ENCODE results near the gene CRYBG2.
"Not testable (repeated sequence)": the region's sequence is repeated elsewhere in the genome, so short reads cannot be mapped to it uniquely, and the experiment has no call there.

CRYBG2 gene

GRCh38 chr1:26353976-26354820, at the start of gene CRYBG2:
CRYBG2 (minus strand) TSS chr1:26354130; CDS start chr1:26346657, 7,473 bp downstream.
- DNase-seq, result no peak

GRCh38 chr1:26403656-26404055, 49.7 kb upstream of the CRYBG2 start:
- DNase-seq, result no peak

- no peak for DNase-seq
Observed at GRCh38 chr1:26401891-26402290, 48.0 kb upstream of the CRYBG2 start.

- DNase-seq, result no peak
Observed at GRCh38 chr1:26399034-26399433, 45.1 kb upstream of the CRYBG2 start.

- DNase-seq, result no peak
Observed at GRCh38 chr1:26395754-26396153, 41.8 kb upstream of the CRYBG2 start.

- peak; percentile 42 for DNase-seq
Observed at GRCh38 chr1:26391450-26391849, 37.5 kb upstream of the CRYBG2 start.

GRCh38 chr1:26389604-26390247, 35.8 kb upstream of the CRYBG2 start:
- DNase-seq, result no peak

GRCh38 chr1:26388791-26389445, 35.0 kb upstream of the CRYBG2 start:
- no peak for DNase-seq

GRCh38 chr1:26387447-26387846, 33.5 kb upstream of the CRYBG2 start:
- DNase-seq, result no peak

- not testable (repeated sequence) for DNase-seq
Observed at GRCh38 chr1:26385063-26385462, 31.1 kb upstream of the CRYBG2 start.

- no peak for DNase-seq
Observed at GRCh38 chr1:26384076-26384475, 30.1 kb upstream of the CRYBG2 start.

GRCh38 chr1:26378879-26379251, 24.9 kb upstream of the CRYBG2 start:
- DNase-seq, result no peak

GRCh38 chr1:26378088-26378878, 24.4 kb upstream of the CRYBG2 start:
- peak; percentile 81 for DNase-seq

GRCh38 chr1:26376050-26376449, 22.1 kb upstream of the CRYBG2 start:
- DNase-seq, result no peak

GRCh38 chr1:26375081-26375480, 21.2 kb upstream of the CRYBG2 start:
- no peak for DNase-seq

- DNase-seq, result not testable (repeated sequence)
Observed at GRCh38 chr1:26374361-26374760, 20.4 kb upstream of the CRYBG2 start.

GRCh38 chr1:26373789-26374188, 19.9 kb upstream of the CRYBG2 start:
- no peak for DNase-seq

GRCh38 chr1:26373281-26373680, 19.4 kb upstream of the CRYBG2 start:
- DNase-seq, result peak; percentile 9

GRCh38 chr1:26372611-26373010, 18.7 kb upstream of the CRYBG2 start, which contains the start of gene ZNF683:
ZNF683 (minus strand) TSS chr1:26372750; CDS start chr1:26368571, 4,179 bp downstream.
- not testable (repeated sequence) for DNase-seq

- DNase-seq, result no peak
Observed at GRCh38 chr1:26372039-26372438, 18.1 kb upstream of the CRYBG2 start.

GRCh38 chr1:26370591-26371382, 16.9 kb upstream of the CRYBG2 start:
- no peak for DNase-seq

GRCh38 chr1:26368486-26368885, 14.6 kb upstream of the CRYBG2 start:
- no peak for DNase-seq

Data from CD4-positive, alpha-beta T cell treated with Interferon gamma for 1 hour (primary cell).